Endothelial cell of umbilical vein (primary cell): ENCODE measurements around the gene UAP1L1. TPM values are rescaled to one million over a fixed set of nuclear protein-coding genes. Genes with fewer than 3 reads are reported as not detected.
A peak's percentile ranks its signal among the peaks of the same experiment; 100 is the strongest.

ENCODE experiments used
- BruUV-seq: library from RNA; stranded (reverse); fragments of 400-500 nt; replicated peaks from 2 replicates; lab custom pipeline; 2021; lab: Mats Ljungman, UMichigan
- CTCF ChIA-PET: fragments of 300-600, 350-600 bp; sonication (Branson Sonifier 250); formaldehyde crosslinking; loops from one replicate; lab custom pipeline; 2021; ENCODE audit warnings: antibody characterized with exemption, inconsistent platforms; lab: Charles Lee
- POLR2A ChIA-PET: fragments of 300-600, 350-600 bp; sonication (Branson Sonifier 250); formaldehyde crosslinking; loops from one replicate; lab custom pipeline; 2021; ENCODE audit warnings: antibody characterized with exemption, inconsistent platforms; lab: Charles Lee
- DNase-seq: peaks from one replicate; pipeline ENCODE4 v3.0.0-alpha.2; 2011; ENCODE audit warnings: low read depth, low spot score
- FAIRE-seq: peaks from 2 replicates; lab custom pipeline; 2011; peaks lifted over from hg19 to GRCh38; lab: Jason Lieb, UNC
- H2AFZ ChIP-seq: 2 replicates; pipeline ENCODE4 v1.6.0; 2012; ENCODE audit warnings: low read depth, low read length, control low read depth, inconsistent platforms
- H3K27ac ChIP-seq: 2 replicates; pipeline ENCODE4 v1.5.1; 2011; ENCODE audit warnings: low read depth, mild to moderate bottlenecking, control low read depth, low read length, moderate library complexity; ENCODE audit not compliant: insufficient read depth
- H3K27me3 ChIP-seq, 2 experiments: 2 replicates each; pipeline versions ENCODE4 v1.6.0 to v1.6.1; 2011; ENCODE audit warnings: low read length in 2 of 2, mixed read lengths in 1 of 2; ENCODE audit not compliant: control insufficient read depth in 2 of 2, insufficient read depth in 2 of 2
- H3K36me3 ChIP-seq, 2 experiments: 2 replicates in 1 of 2; 3 replicates in 1 of 2; pipeline ENCODE4 v1.5.1; 2011; ENCODE audit warnings: low read length in 2 of 2, mild to moderate bottlenecking in 1 of 2, moderate library complexity in 1 of 2; ENCODE audit not compliant: control insufficient read depth in 2 of 2, insufficient read depth in 2 of 2; ENCODE audit errors: extremely low read depth in 1 of 2
- H3K4me1 ChIP-seq: 3 replicates; pipeline ENCODE4 v1.5.1; 2011; ENCODE audit warnings: mild to moderate bottlenecking, low read length; ENCODE audit not compliant: control insufficient read depth, insufficient read depth; ENCODE audit errors: extremely low read depth
- H3K4me2 ChIP-seq: 2 replicates; pipeline ENCODE4 v1.6.1; 2011; ENCODE audit warnings: low read length, control low read depth, mixed read lengths; ENCODE audit not compliant: insufficient read depth
- H3K4me3 ChIP-seq, 3 experiments: fragments of 200-600 bp in 1 of 3; sonication (generic), shearing (Covaris generic) in 1 of 3; replicated peaks in 1 of 3; 2 replicates each; pipeline ENCODE4 v1.5.1; 2011 to 2016; ENCODE audit warnings: control low read depth in 3 of 3, low read length in 3 of 3, mild to moderate bottlenecking in 2 of 3, inconsistent platforms in 1 of 3, low read depth in 1 of 3, moderate library complexity in 1 of 3; ENCODE audit not compliant: insufficient read depth in 1 of 3
- H3K79me2 ChIP-seq: 2 replicates; pipeline ENCODE4 v1.6.0; 2012; ENCODE audit warnings: low read length, inconsistent platforms; ENCODE audit not compliant: control insufficient read depth, insufficient read depth
- H3K9ac ChIP-seq: replicated peaks from 2 replicates; pipeline ENCODE3; 2011; ENCODE audit warnings: low read length, control low read depth; ENCODE audit not compliant: insufficient read depth; ENCODE audit errors: extremely low read depth
- H3K9me1 ChIP-seq: replicated peaks from 3 replicates; pipeline ENCODE4 v1.6.0; 2011; ENCODE audit warnings: mild to moderate bottlenecking, low read length; ENCODE audit not compliant: control insufficient read depth, insufficient read depth; ENCODE audit errors: extremely low read depth
- H3K9me3 ChIP-seq: replicated peaks from 2 replicates; pipeline ENCODE4 v1.5.1; 2012; ENCODE audit warnings: low read length, inconsistent platforms; ENCODE audit not compliant: control insufficient read depth, insufficient read depth
- H4K20me1 ChIP-seq: replicated peaks from 2 replicates; pipeline ENCODE3; 2011; ENCODE audit warnings: mild to moderate bottlenecking, low read length; ENCODE audit not compliant: control insufficient read depth, insufficient read depth; ENCODE audit errors: extremely low read depth
- EZH2 ChIP-seq: IDR thresholded peaks from 2 replicates; pipeline ENCODE4 v1.6.1; 2012; ENCODE audit warnings: borderline replicate concordance, low read depth, mild to moderate bottlenecking, moderate library complexity, low read length, inconsistent platforms; ENCODE audit not compliant: severe bottlenecking
- GATA2 ChIP-seq: IDR thresholded peaks from 2 replicates; pipeline ENCODE4 v1.7.0; 2011; ENCODE audit warnings: low read depth, mild to moderate bottlenecking, moderate library complexity, mixed read lengths, low read length; ENCODE audit not compliant: insufficient read length, insufficient read depth
- JUN ChIP-seq: IDR thresholded peaks from 2 replicates; pipeline ENCODE4 v1.6.1; 2011; ENCODE audit warnings: borderline replicate concordance, low read depth; ENCODE audit not compliant: insufficient read length, insufficient read depth
- POLR2AphosphoS5 ChIP-seq: IDR thresholded peaks from 2 replicates; pipeline ENCODE4 v1.6.1; 2012; ENCODE audit warnings: low read depth, mild to moderate bottlenecking, control low read depth, low read length, moderate library complexity; ENCODE audit not compliant: insufficient read depth
- dilution Hi-C: fragments of 300-500 bp; cut with MboI; formaldehyde crosslinking; loops from one replicate; pipeline ENCODE4 v1.15.0; 2019; ENCODE audit warnings: low sequenced_read_pairs; ENCODE audit not compliant: extremely low pct_ligation_motif_present
- intact Hi-C: fragments of 100-400 bp; cut with micrococcal nuclease; formaldehyde crosslinking; loops from one replicate; pipeline ENCODE4 v1.10.0; 2022
- polyA plus RNA-seq, 4 experiments: library from polyadenylated mRNA; depleted of rRNA in 3 of 4; stranded (reverse) in 3 of 4; unstranded in 1 of 4; fragments of >200 nt; gene quantifications; 2 replicates each; pipeline versions ENCODE4 v1.2.1 to v1.2.3, GENCODE V29; 2011 to 2012; ENCODE audit warnings: missing spikeins in 1 of 4
- total RNA-seq: library from RNA; stranded (reverse); gene quantifications from 2 replicates; pipeline ENCODE4 v1.2.3, GENCODE V29; 2021
- TF ChIP-seq, protein P1 (sequence below): IDR thresholded peaks from 2 replicates; pipeline ENCODE4 v1.6.1; 2011; ENCODE audit not compliant: insufficient read depth, insufficient read length
- TF ChIP-seq, protein P2 (sequence below), 2 donors: IDR thresholded peaks; 1 replicate in 1 of 2; 2 replicates in 1 of 2; pipeline ENCODE4 v1.5.1; 2011; ENCODE audit warnings: low read length in 2 of 2, mild to moderate bottlenecking in 2 of 2, moderate library complexity in 2 of 2, control low read depth in 1 of 2, inconsistent platforms in 1 of 2, low read depth in 1 of 2; ENCODE audit not compliant: insufficient read depth in 1 of 2; ENCODE audit errors: extremely low read depth in 1 of 2

The UAP1L1 gene
- total and polyA plus RNA-seq, 2 donors (not counting 3 experiments of a cell fraction or from before 2014, with no cell fraction given) = 26.0 to 41.7 TPM

DNA sequence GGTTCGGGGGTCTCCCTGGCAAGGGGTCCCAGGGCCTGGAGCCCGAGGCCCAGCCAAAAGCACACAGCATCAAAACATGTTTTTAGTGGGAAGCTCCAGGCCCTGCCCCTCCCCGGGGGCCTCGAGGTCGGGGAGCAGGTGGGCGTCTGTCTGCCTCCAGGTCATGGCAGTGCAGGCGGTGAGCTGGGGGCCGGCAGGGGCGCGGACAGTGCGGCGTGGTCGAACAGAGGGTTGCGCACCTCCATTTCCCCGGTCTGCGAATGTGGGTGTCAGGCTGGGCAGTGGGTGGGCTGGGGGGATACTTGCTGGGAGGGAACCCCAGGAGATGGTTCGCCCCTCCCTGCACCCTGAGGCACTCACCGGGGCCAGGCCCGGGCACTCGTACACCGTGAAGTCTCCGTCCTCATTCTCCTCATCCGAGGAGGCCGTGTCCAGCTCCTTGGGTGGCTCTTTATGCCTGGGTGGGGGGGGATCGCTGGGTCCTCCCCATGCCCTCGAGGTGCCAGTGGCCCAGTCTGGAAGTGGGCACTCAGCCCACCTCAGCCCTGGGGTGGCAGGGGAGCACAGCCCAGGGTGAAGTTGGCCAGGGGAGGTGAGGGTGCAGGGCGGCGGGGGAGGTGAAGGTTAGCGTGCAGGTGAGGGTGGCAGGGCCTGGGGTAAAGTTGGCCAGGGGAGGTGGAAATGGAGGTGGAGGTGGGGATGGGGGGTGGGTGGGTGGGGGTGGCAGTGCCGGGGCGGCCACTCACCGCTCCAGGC, 37.5 kb upstream of the UAP1L1 start:
- Histone ChIP-seq H3K36me3 (peaks cover 0 to 17% of the 10 kb centered on the region in 2 experiments), H3K9ac (no peak overlapping the region), H3K4me2 (no peak overlapping the region), H3K9me3 (no peaks in the 10 kb centered on the region), H3K9me1 (no peaks in the 10 kb centered on the region), H3K27ac (no peak overlapping the region), H3K27me3 (no peaks in the 10 kb centered on the region), H2AFZ (no peak overlapping the region), H3K79me2 (peaks cover 25% of the 10 kb centered on the region), H4K20me1 (no peaks in the 10 kb centered on the region), H3K4me3 (no peak overlapping the region), H3K4me1 (peaks cover 32% of the 10 kb centered on the region)
- TSS peak; percentile 75 for BruUV-seq
- TF ChIP-seq POLR2AphosphoS5 = no peak
- no peak for TF ChIP-seq JUN
- TF ChIP-seq, protein P1, sequence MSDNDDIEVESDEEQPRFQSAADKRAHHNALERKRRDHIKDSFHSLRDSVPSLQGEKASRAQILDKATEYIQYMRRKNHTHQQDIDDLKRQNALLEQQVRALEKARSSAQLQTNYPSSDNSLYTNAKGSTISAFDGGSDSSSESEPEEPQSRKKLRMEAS = no peak
- TF ChIP-seq, protein P2, sequence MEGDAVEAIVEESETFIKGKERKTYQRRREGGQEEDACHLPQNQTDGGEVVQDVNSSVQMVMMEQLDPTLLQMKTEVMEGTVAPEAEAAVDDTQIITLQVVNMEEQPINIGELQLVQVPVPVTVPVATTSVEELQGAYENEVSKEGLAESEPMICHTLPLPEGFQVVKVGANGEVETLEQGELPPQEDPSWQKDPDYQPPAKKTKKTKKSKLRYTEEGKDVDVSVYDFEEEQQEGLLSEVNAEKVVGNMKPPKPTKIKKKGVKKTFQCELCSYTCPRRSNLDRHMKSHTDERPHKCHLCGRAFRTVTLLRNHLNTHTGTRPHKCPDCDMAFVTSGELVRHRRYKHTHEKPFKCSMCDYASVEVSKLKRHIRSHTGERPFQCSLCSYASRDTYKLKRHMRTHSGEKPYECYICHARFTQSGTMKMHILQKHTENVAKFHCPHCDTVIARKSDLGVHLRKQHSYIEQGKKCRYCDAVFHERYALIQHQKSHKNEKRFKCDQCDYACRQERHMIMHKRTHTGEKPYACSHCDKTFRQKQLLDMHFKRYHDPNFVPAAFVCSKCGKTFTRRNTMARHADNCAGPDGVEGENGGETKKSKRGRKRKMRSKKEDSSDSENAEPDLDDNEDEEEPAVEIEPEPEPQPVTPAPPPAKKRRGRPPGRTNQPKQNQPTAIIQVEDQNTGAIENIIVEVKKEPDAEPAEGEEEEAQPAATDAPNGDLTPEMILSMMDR (IDR thresholded peaks at IDR 0.05; ENCODE audit: extremely low read depth in 1 of 2, insufficient read depth in 1 of 2, low read depth in 1 of 2, low read length in 2 of 2) = no peak
- no peak for TF ChIP-seq GATA2
- TF ChIP-seq EZH2 = no peak
- FAIRE-seq (no peak), DNase-seq (no peak)
- ChIA-PET POLR2A (no interaction called here), CTCF (interaction anchor here (2.6 kb wide), 1 partner anchor 11 kb away, joined by 9 read pairs; no protein-coding TSS in a partner anchor)
- dilution Hi-C loops (no loop called here), intact Hi-C loops (no loop called here)
